SK-MEL-5 (cell line): ENCODE measurements around the gene MTMR4. TPM values are rescaled to one million over a fixed set of nuclear protein-coding genes. Genes with fewer than 3 reads are reported as not detected.

Experiments used
- DNase-seq: peaks from one replicate; pipeline ENCODE4 v3.0.0-alpha.2; 2016; ENCODE audit warnings: low read depth, low spot score
- in situ Hi-C: cut with HindIII; loops from 2 replicates; pipeline ENCODE4 v1.10.0; 2016; ENCODE audit warnings: low sequenced_read_pairs, high pct_unique_total_duplicates, low pct_unique_long_range_greater_than_20kb
- total RNA-seq: library from RNA; depleted of rRNA; stranded (reverse); fragments of >200 nt; shearing (Covaris generic); gene quantifications from 2 replicates; pipeline ENCODE4 v1.2.3, GENCODE V29; 2014; rRNA removed

The MTMR4 gene
- total RNA-seq, 1 experiment from 2014 or later, result 70.7 TPM

- in situ Hi-C loops, result no loop called here
- DNase-seq, result no peak
These were observed 45.5 kb downstream of the MTMR4 start for GRCh38 chr17:58468944-58469343.

- no peak for DNase-seq
- in situ Hi-C loops, result no loop called here
These were observed 58.9 kb downstream of the MTMR4 start for GRCh38 chr17:58455491-58455890.

DNA sequence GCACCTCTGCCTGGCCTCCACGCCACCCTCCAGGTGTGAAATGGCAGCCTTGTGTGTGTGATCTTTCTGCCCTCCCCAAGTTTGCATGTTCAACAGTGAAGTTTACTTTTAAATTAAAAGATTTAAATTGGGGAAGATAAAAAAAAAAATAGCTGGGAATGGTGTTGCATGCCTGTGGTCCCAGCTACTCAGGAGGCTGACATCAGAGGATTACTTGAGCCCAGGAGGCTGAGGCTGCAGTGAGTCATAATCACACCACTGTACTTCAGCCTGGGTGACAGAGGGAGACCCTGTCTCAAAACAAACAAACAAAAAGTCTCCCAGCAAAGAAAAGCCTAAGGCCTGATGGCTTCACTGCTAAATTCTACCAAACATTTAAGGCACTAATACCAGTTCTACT lies 61.7 kb downstream of the MTMR4 start:
- in situ Hi-C loops, result no loop called here
- DNase-seq, result peak; percentile 42

- in situ Hi-C loops, result no loop called here
- DNase-seq, result peak; percentile 95
These were observed 67.1 kb downstream of the MTMR4 start for GRCh38 chr17:58447039-58447975.

DNA sequence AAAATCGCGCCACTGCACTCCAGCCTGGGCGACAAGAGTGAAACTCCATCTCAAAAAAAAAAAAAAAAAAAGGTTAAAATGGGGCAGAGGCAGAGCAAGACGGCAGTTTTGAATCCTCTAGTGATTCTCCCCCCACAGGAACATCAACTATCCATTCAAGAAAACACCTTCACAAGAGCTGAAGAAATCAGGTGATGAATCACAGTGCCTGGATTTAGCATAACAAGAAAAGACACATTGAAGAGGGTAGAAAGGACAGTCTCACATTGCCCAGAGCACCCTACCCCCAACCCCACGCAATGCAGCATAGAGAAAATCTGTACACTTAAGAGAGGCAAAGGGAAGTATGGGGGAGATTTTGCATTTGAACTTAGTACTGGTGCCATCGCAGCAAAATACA lies 68.4 kb downstream of the MTMR4 start:
- in situ Hi-C loops, result no loop called here
- peak; percentile 71 for DNase-seq

Other genes starting within 250 kb of the MTMR4 start
- gene MPO, start 233.7 kb downstream of the MTMR4 start, total RNA-seq, result not detected in 2 replicates
- not detected in 2 replicates for gene TSPOAP1, start 185.8 kb downstream of the MTMR4 start, total RNA-seq
- gene SUPT4H1, start 162.4 kb downstream of the MTMR4 start, total RNA-seq, result 102 and 118 TPM in 2 replicates
- 5.2 and 5.6 TPM in 2 replicates for gene RNF43, start 97.1 kb downstream of the MTMR4 start, total RNA-seq
- gene HSF5, start 26.2 kb downstream of the MTMR4 start, total RNA-seq, result 0.08 TPM in 1 of 2 replicates, not detected in the other
- gene TEX14, start 177.4 kb upstream of the MTMR4 start, total RNA-seq, result 0.55 and 2.9 TPM in 2 replicates
- gene RAD51C, start 178.0 kb upstream of the MTMR4 start, total RNA-seq, result 69.6 and 80.3 TPM in 2 replicates
- 3.5 and 4.2 TPM in 2 replicates for gene PPM1E, start 241.2 kb upstream of the MTMR4 start, total RNA-seq